Brain microvascular endothelial cell (primary cell): Measurements from ENCODE around the gene GRAMD1B.
A peak's percentile ranks its signal among the peaks of the same experiment; 100 is the strongest.

Source experiments
- DNase-seq: peaks from one replicate; pipeline ENCODE4 v3.0.0-alpha.2; 2020
- H3K27ac ChIP-seq: fragments of 250-450 bp; sonication (Bioruptor Pico); 2 replicates; pipeline ENCODE4 v1.5.1; 2020; ENCODE audit warnings: mild to moderate bottlenecking, moderate library complexity
- H3K27me3 ChIP-seq: fragments of 250-450 bp; sonication (Bioruptor Pico); replicated peaks from 2 replicates; pipeline ENCODE4 v1.5.1; 2020; ENCODE audit warnings: mild to moderate bottlenecking
- H3K36me3 ChIP-seq: fragments of 250-450 bp; sonication (Bioruptor Pico); replicated peaks from 2 replicates; pipeline ENCODE4 v1.5.1; 2020; ENCODE audit warnings: mild to moderate bottlenecking
- H3K4me3 ChIP-seq: 2 replicates; pipeline ENCODE4 v1.5.1; 2011; ENCODE audit warnings: low read depth, mild to moderate bottlenecking, control low read depth, low read length, moderate library complexity
- in situ Hi-C: cut with HindIII; loops from 2 replicates; pipeline ENCODE4 v1.10.0; 2017; ENCODE audit warnings: low sequenced_read_pairs, low pct_ligation_motif_present
- TF ChIP-seq, protein P1 (sequence below): IDR thresholded peaks from 2 replicates; pipeline ENCODE4 v1.5.1; 2011; ENCODE audit warnings: low read depth, mild to moderate bottlenecking, moderate library complexity, low read length, control low read depth, inconsistent platforms; ENCODE audit errors: missing control alignments

GRAMD1B gene

DNA sequence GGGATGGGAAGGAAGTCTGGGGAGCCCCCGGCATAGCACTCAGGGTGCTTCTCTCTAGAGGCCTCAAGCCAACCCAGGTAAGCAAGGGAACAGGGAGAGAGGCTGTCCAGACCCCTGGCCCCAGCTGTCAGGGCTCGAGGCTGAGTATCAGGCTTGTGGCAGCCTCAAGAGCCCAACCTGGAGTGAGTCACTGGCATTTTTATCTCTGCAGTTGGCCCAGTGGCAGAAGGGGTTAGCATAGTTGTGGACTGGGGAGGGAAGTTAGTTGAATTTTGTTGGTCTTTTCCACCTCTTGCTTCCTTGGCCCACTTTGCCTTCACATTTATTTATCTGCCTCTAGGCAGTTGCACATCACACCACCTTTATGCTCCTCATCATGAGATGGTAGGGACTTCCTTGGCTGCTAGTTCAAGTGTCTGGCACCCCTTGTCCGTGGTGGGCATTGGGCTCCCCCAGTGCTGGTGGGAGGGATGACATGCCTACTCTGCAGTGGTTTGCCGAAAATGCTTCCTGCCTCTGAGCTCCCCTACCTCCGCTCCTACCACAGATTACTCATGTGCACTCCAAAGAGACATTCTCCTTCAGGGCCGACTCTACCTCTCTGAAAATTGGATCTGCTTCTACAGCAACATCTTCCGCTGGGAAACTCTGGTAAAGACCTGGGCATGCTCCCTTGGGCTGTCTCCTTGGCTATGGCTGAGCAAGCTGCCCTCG is 164.3 kb downstream of the GRAMD1B start:
- no peaks in the 10 kb centered on the region for H3K27me3 ChIP-seq
- H3K27ac ChIP-seq = no peak overlapping the region
- H3K36me3 ChIP-seq = no peaks in the 10 kb centered on the region
- in situ Hi-C loops = no loop called here
- H3K4me3 ChIP-seq = no peak overlapping the region
- TF ChIP-seq, protein P1, sequence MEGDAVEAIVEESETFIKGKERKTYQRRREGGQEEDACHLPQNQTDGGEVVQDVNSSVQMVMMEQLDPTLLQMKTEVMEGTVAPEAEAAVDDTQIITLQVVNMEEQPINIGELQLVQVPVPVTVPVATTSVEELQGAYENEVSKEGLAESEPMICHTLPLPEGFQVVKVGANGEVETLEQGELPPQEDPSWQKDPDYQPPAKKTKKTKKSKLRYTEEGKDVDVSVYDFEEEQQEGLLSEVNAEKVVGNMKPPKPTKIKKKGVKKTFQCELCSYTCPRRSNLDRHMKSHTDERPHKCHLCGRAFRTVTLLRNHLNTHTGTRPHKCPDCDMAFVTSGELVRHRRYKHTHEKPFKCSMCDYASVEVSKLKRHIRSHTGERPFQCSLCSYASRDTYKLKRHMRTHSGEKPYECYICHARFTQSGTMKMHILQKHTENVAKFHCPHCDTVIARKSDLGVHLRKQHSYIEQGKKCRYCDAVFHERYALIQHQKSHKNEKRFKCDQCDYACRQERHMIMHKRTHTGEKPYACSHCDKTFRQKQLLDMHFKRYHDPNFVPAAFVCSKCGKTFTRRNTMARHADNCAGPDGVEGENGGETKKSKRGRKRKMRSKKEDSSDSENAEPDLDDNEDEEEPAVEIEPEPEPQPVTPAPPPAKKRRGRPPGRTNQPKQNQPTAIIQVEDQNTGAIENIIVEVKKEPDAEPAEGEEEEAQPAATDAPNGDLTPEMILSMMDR = no peak
- no peak for DNase-seq

GRCh38 chr11:123594921-123595320 is 164.9 kb downstream of the GRAMD1B start:
- no peak for DNase-seq
- in situ Hi-C loops = no loop called here
- Histone ChIP-seq H3K27ac (no peak overlapping the region), H3K27me3 (no peaks in the 10 kb centered on the region), H3K4me3 (no peak overlapping the region), H3K36me3 (no peaks in the 10 kb centered on the region)
- TF ChIP-seq, protein P1 = no peak

DNA sequence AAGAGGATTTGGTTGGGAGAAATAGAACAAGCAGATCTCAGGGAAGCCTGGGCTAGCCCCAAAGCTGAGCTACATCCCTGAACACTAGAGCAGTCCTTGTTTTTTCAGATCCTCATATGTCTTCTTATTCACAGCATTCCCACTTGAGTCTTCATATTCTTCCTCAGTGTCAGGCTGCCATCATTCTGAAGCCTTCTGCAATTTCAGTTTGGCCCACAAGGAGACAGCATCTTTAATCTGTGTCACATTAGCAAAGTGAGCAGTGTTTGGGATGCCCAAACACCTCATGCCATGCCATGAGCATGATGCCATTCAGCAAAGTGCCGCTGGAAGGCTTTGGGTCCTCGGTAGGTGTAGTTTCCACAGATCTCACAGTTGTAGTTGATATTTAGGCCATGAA is 167.8 kb downstream of the GRAMD1B start:
- no peaks in the 10 kb centered on the region for H3K27me3 ChIP-seq
- no peak for DNase-seq
- TF ChIP-seq, protein P1 = peak; percentile 30
- H3K27ac ChIP-seq = no peak overlapping the region
- no peak overlapping the region for H3K4me3 ChIP-seq
- H3K36me3 ChIP-seq = no peaks in the 10 kb centered on the region
- in situ Hi-C loops = no loop called here

DNA sequence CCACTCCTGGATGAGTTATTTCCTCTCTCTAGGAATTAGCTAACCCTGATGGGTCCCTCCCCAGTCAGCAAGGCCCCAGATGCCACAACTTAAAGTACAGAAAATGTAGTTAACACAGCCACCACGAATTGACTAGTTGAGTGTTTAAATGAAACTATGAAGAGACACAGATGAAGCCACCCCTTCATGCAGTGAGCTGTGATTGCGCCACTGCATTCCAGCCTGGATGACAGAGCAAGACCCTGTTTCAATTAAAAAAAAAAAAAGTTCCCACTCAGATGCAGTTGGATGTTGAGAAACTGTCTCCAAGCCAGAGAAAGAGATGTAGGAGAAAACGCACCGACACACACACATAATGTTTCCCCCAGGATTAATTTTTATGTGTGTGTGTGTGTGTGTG is 171.1 kb downstream of the GRAMD1B start:
- H3K27ac ChIP-seq = no peak overlapping the region
- TF ChIP-seq, protein P1 = no peak
- no peaks in the 10 kb centered on the region for H3K27me3 ChIP-seq
- H3K36me3 ChIP-seq = peaks cover 4% of the 10 kb centered on the region
- no peak overlapping the region for H3K4me3 ChIP-seq
- in situ Hi-C loops = no loop called here
- peak; percentile 14 for DNase-seq

DNA sequence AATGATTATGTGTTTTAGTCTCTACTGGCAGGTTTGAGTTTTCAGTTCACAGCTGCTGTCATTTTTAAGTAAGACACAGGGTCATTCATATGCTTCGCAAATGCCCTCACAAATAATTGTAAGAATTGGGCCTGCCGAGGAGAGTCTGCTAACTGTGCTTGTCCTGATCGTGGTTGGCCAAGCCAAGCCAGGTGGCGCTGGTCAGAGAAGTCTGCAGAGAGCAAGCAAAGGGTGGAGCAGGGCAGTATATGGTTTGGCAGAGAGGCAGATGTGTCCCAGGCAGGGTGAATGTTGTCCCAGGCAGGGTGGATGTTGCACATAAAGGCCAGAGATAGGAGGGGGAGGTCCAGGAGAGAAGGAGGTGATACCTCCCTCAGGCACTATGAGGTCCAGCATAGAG is 171.7 kb downstream of the GRAMD1B start:
- DNase-seq = no peak
- TF ChIP-seq, protein P1 = no peak
- Histone ChIP-seq H3K36me3 (peaks cover 4% of the 10 kb centered on the region), H3K27me3 (no peaks in the 10 kb centered on the region), H3K27ac (no peak overlapping the region), H3K4me3 (no peak overlapping the region)
- in situ Hi-C loops = no loop called here

DNA sequence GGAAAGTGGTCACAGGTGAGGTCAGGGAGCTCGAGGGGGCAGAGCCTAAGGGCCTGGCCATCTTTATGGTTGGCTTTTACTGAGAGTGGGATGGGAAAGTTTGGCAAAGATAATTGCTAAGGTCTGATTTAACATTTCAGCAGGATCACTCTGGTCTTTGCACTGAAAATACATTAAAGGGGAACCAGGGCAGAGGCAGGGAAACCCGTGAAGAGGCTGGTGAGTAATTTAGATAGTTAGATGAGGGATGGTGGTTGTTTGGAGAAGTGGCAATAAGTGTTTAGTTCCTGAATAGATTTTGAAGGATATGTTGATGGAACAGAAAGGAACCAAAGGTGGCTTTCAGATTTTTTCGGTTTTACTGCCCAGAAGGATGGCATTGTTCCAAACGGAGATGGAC is 173.6 kb downstream of the GRAMD1B start:
- TF ChIP-seq, protein P1 = no peak
- in situ Hi-C loops = no loop called here
- no peak overlapping the region for H3K27ac ChIP-seq
- peaks cover 4% of the 10 kb centered on the region for H3K36me3 ChIP-seq
- H3K27me3 ChIP-seq = no peaks in the 10 kb centered on the region
- no peak overlapping the region for H3K4me3 ChIP-seq
- DNase-seq = no peak
